ENCODE results near the gene TAS2R31. TPM values are rescaled to one million over a fixed set of nuclear protein-coding genes. Genes with fewer than 3 reads are reported as not detected.

TAS2R31 gene
- total RNA-seq, 4 donors from 2014 or later = 4.5 to 27.5 (median 15.0) TPM

DNA sequence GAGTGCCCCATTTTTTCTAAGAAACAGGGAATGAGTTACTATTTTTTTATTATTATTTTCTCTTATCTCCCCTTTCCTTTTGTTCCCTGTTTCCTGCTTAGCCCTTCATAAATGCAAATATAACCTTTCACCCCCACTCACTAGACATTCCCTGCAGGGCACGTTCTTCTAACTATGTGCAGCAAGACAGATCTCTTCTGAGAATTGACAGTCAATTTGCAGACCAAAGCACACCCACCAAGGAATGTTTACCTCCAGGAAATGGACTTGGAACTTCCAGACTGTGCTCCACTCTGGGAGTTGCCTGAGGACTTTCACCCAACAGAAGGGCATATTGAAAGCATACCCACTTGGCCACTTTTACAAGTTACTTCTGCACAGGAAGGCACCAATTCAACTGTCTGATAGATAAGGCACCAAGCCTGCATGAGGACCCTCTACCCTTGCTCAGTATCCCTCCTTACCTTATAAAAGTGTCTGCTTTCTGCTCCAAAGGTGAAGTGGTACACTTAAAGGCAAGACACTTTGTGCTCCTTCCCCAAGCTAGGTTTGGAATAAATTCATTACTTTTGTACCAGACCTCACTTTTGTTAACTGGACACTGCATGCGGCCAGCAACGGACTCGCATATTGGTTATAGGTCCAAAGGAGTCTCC lies 15.3 kb downstream of the TAS2R31 start:
- H3K4me1 ChIP-seq = peaks cover 0 to 24% (median 14%) of the 10 kb centered on the region in 4 donors
- DNase-seq = peak; percentile 57
- intact Hi-C loops (cut with DNase I; ENCODE audit: low total_unique reads) = no loop called here

DNA sequence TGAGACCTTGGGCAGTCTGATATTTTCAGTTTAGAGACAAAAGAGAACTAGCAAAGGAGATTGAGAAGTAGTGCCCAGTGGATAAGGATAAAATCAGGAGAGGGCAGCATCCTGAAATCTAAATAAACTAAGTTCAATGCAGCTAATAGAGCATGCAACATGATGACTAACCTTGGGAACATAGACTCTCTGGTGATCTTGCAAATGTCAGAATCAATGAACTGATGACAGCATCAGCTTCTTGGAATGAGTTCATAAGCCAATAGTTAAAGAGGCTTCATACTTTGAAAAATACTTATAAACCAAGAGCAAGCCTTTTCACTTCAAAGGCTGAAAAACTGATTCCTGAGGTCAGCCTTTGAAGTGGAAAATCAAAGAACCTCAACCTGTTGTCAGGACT lies 17.0 kb downstream of the TAS2R31 start:
- H3K4me1 ChIP-seq = peaks cover 0 to 24% (median 14%) of the 10 kb centered on the region in 4 donors
- no peak for DNase-seq
- H3K27ac ChIP-seq = no peak overlapping the region
- in situ Hi-C loops (cut with MboI; ENCODE audit: low pct_ligation_motif_present in 1 of 4, low pct_unique_long_range_greater_than_20kb in 1 of 4, low sequenced_read_pairs in 3 of 4) = no loop called here
- intact Hi-C loops (cut with DNase I; ENCODE audit: low total_unique reads) = loop anchor here (5.0 kb wide), 1 partner anchor 873 kb away; no protein-coding TSS in a partner anchor
- H3K9me3 ChIP-seq = no peaks in the 10 kb centered on the region
- TF ChIP-seq POLR2A (IDR thresholded peaks at IDR 0.05) = no peak
- TF ChIP-seq EP300 (IDR thresholded peaks at IDR 0.05; ENCODE audit: low read depth) = no peak
- TF ChIP-seq POLR2AphosphoS5 (IDR thresholded peaks at IDR 0.05) = no peak
- TF ChIP-seq, protein P1, sequence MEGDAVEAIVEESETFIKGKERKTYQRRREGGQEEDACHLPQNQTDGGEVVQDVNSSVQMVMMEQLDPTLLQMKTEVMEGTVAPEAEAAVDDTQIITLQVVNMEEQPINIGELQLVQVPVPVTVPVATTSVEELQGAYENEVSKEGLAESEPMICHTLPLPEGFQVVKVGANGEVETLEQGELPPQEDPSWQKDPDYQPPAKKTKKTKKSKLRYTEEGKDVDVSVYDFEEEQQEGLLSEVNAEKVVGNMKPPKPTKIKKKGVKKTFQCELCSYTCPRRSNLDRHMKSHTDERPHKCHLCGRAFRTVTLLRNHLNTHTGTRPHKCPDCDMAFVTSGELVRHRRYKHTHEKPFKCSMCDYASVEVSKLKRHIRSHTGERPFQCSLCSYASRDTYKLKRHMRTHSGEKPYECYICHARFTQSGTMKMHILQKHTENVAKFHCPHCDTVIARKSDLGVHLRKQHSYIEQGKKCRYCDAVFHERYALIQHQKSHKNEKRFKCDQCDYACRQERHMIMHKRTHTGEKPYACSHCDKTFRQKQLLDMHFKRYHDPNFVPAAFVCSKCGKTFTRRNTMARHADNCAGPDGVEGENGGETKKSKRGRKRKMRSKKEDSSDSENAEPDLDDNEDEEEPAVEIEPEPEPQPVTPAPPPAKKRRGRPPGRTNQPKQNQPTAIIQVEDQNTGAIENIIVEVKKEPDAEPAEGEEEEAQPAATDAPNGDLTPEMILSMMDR (IDR thresholded peaks at IDR 0.05) = no peak
- H3K27me3 ChIP-seq = no peaks in the 10 kb centered on the region
- H3K4me3 ChIP-seq = no peak overlapping the region
- H3K36me3 ChIP-seq = no peaks in the 10 kb centered on the region

More for the DNA sequence above, 15.3 kb downstream of the TAS2R31 start:
- Histone ChIP-seq H3K4me3 (no peak overlapping the region), H3K36me3 (no peaks in the 10 kb centered on the region), H3K27me3 (no peaks in the 10 kb centered on the region), H3K27ac (peak overlapping the region; percentile 61 to 73 (median 69)), H3K9me3 (no peaks in the 10 kb centered on the region)
- TF ChIP-seq POLR2A (IDR thresholded peaks at IDR 0.05) = no peak
- TF ChIP-seq POLR2AphosphoS5 (IDR thresholded peaks at IDR 0.05) = peak in 1 of 3 donors; percentile 34
- TF ChIP-seq, protein P1 (IDR thresholded peaks at IDR 0.05) = no peak
- WGBS, 2 donors (ENCODE audit: low coverage in 1 of 2) = 73 to 78% methylated on average over 4 of the region's 4 CpGs
- in situ Hi-C loops (cut with MboI; ENCODE audit: low pct_ligation_motif_present in 1 of 4, low pct_unique_long_range_greater_than_20kb in 1 of 4, low sequenced_read_pairs in 3 of 4) = loop anchor here in 3 of 4 donors (5.0 kb wide), 1 partner anchor 56 kb away; no protein-coding TSS in a partner anchor

GRCh38 chr12:11007608-11008007 lies 23.6 kb downstream of the TAS2R31 start:
- H3K27me3 ChIP-seq = no peaks in the 10 kb centered on the region
- H3K4me1 ChIP-seq = no peaks in the 10 kb centered on the region
- no peaks in the 10 kb centered on the region for H3K36me3 ChIP-seq
- TF ChIP-seq, protein P1 (IDR thresholded peaks at IDR 0.05) = no peak
- no peak for TF ChIP-seq POLR2A (IDR thresholded peaks at IDR 0.05)
- no peak for TF ChIP-seq POLR2AphosphoS5 (IDR thresholded peaks at IDR 0.05)
- TF ChIP-seq EP300 (IDR thresholded peaks at IDR 0.05; ENCODE audit: low read depth) = no peak
- H3K27ac ChIP-seq = no peak overlapping the region
- H3K4me3 ChIP-seq = no peak overlapping the region
- intact Hi-C loops (cut with DNase I; ENCODE audit: low total_unique reads) (no loop called here), in situ Hi-C loops (cut with MboI; ENCODE audit: low pct_ligation_motif_present in 1 of 4, low pct_unique_long_range_greater_than_20kb in 1 of 4, low sequenced_read_pairs in 3 of 4) (no loop called here)
- DNase-seq = no peak
- no peaks in the 10 kb centered on the region for H3K9me3 ChIP-seq
- WGBS, 2 donors (ENCODE audit: low coverage in 1 of 2) = 96 to 100% methylated on average over 1 of the region's 1 CpG

DNA sequence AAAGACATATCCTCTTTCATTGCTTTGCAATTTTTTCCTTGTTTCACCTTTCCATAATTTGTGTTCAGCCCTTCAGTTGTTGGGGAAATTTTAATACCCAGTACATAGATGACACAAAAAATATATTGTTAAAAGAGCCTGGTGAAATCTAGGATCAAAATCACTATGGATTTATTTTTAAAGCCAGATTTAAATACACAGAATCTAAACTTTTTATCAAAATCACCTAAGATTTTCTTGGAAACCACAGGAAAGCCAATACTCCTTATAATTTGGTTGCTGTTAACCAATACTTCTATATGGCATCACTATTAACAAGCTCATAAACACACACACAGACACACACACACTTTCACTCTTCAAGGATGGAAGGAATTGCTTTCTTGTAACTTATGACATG lies 33.0 kb downstream of the TAS2R31 start, which contains the start of gene TAS2R20:
Gene TAS2R20, minus strand, starts transcription at position 101 of the 400 bp plus-strand sequence. CDS start 429 bp downstream, outside the sequence.
- Histone ChIP-seq H3K9me3 (no peaks in the 10 kb centered on the region), H3K27me3 (no peaks in the 10 kb centered on the region), H3K4me1 (no peaks in the 10 kb centered on the region), H3K27ac (no peak within 1 kb of the TSS), H3K36me3 (no peaks in the 10 kb centered on the region), H3K4me3 (no peak within 1 kb of the TSS)
- intact Hi-C loops (cut with DNase I; ENCODE audit: low total_unique reads) (no loop called here), in situ Hi-C loops (cut with MboI; ENCODE audit: low pct_ligation_motif_present in 1 of 4, low pct_unique_long_range_greater_than_20kb in 1 of 4, low sequenced_read_pairs in 3 of 4) (no loop called here)
- no peak for TF ChIP-seq EP300 (IDR thresholded peaks at IDR 0.05; ENCODE audit: low read depth)
- TF ChIP-seq, protein P1 (IDR thresholded peaks at IDR 0.05) = no peak
- TF ChIP-seq POLR2A (IDR thresholded peaks at IDR 0.05) = no peak
- TF ChIP-seq POLR2AphosphoS5 (IDR thresholded peaks at IDR 0.05) = no peak
- DNase-seq = no peak

Measured in transverse colon (tissue), 4 donors.